CD14-positive monocyte (primary cell): ENCODE data around the gene THSD4. TPM values are rescaled to one million over a fixed set of nuclear protein-coding genes. Genes with fewer than 3 reads are reported as not detected.
"Not testable (repeated sequence)": the region's sequence is repeated elsewhere in the genome, so short reads cannot be mapped to it uniquely, and the experiment has no call there.

Experiments
- DNase-seq, 3 donors: peaks; one replicate each; pipeline ENCODE4 v3.0.0-alpha.2; 2011 to 2022
- H2AFZ ChIP-seq: 2 replicates; pipeline ENCODE4 v1.6.0; 2012; ENCODE audit warnings: mild to moderate bottlenecking, low read depth, low read length, inconsistent platforms; ENCODE audit not compliant: insufficient read depth, poor library complexity, severe bottlenecking
- H3K27ac ChIP-seq, 2 donors: 1 replicate in 1 of 2; 2 replicates in 1 of 2; pipeline ENCODE4 v1.5.1; 2012 to 2013; ENCODE audit warnings: low read length in 2 of 2, control low read depth in 1 of 2, inconsistent platforms in 1 of 2, low read depth in 1 of 2, mild to moderate bottlenecking in 1 of 2
- H3K27me3 ChIP-seq, 2 donors: one replicate each; pipeline versions ENCODE4 v1.6.0 to v1.6.1; 2011 to 2013; ENCODE audit warnings: low read length in 2 of 2; ENCODE audit not compliant: control insufficient read depth in 2 of 2, insufficient read depth in 2 of 2
- H3K36me3 ChIP-seq, 2 donors: replicated peaks in 1 of 2; 1 replicate in 1 of 2; 2 replicates in 1 of 2; pipeline versions ENCODE4 v1.5.1 to v1.6.1; 2012 to 2013; ENCODE audit warnings: low read length in 2 of 2, control low read depth in 1 of 2, inconsistent platforms in 1 of 2, mild to moderate bottlenecking in 1 of 2; ENCODE audit not compliant: insufficient read depth in 2 of 2, control insufficient read depth in 1 of 2
- H3K4me1 ChIP-seq, 2 donors: 1 replicate in 1 of 2; 2 replicates in 1 of 2; pipeline versions ENCODE4 v1.5.1 to v1.6.1; 2012 to 2013; ENCODE audit warnings: low read length in 2 of 2, control low read depth in 1 of 2, inconsistent platforms in 1 of 2, mild to moderate bottlenecking in 1 of 2, moderate library complexity in 1 of 2; ENCODE audit not compliant: insufficient read depth in 2 of 2, control insufficient read depth in 1 of 2
- H3K4me2 ChIP-seq: replicated peaks from 2 replicates; pipeline ENCODE3; 2012; ENCODE audit warnings: low read length, moderate library complexity, mild to moderate bottlenecking; ENCODE audit not compliant: poor library complexity, severe bottlenecking; ENCODE audit errors: extremely low read depth
- H3K4me3 ChIP-seq, 3 experiments: fragments of 200-600 bp in 1 of 3; sonication (generic) in 1 of 3; replicated peaks in 1 of 3; 1 replicate in 2 of 3; 2 replicates in 1 of 3; pipeline ENCODE4 v1.5.1; 2011 to 2013; ENCODE audit warnings: low read length in 3 of 3, mild to moderate bottlenecking in 3 of 3, control low read depth in 2 of 3, low read depth in 2 of 3, inconsistent platforms in 1 of 3, moderate library complexity in 1 of 3
- H3K79me2 ChIP-seq: 2 replicates; pipeline ENCODE4 v1.6.0; 2012; ENCODE audit warnings: mild to moderate bottlenecking, control low read depth, inconsistent platforms, low read length, moderate library complexity; ENCODE audit not compliant: insufficient read depth
- H3K9ac ChIP-seq: 2 replicates; pipeline ENCODE4 v1.6.0; 2017; ENCODE audit warnings: low read length, mild to moderate bottlenecking; ENCODE audit not compliant: insufficient read depth, poor library complexity, severe bottlenecking
- H3K9me3 ChIP-seq, 2 donors: replicated peaks in 1 of 2; 1 replicate in 1 of 2; 2 replicates in 1 of 2; pipeline versions ENCODE4 v1.5.1 to v1.6.1; 2012 to 2013; ENCODE audit warnings: low read length in 2 of 2, control low read depth in 1 of 2; ENCODE audit not compliant: control insufficient read depth in 1 of 2, insufficient read depth in 1 of 2
- H4K20me1 ChIP-seq: 2 replicates; pipeline ENCODE4 v1.6.0; 2012; ENCODE audit warnings: mild to moderate bottlenecking, low read length, control low read depth, moderate library complexity; ENCODE audit not compliant: insufficient read depth
- H3K27ac Mint-ChIP-seq, 7 donors: one replicate each; pipeline ENCODE4 v1.8.0; 2020; ENCODE audit warnings: mild to moderate bottlenecking in 7 of 7, mixed read lengths in 7 of 7, moderate library complexity in 6 of 7, inconsistent platforms in 2 of 7
- H3K27me3 Mint-ChIP-seq, 3 donors: one replicate each; pipeline ENCODE4 v1.8.0; 2021 to 2022; ENCODE audit warnings: low read depth in 3 of 3, mild to moderate bottlenecking in 3 of 3, mixed read lengths in 3 of 3, moderate library complexity in 3 of 3, inconsistent platforms in 1 of 3
- H3K36me3 Mint-ChIP-seq, 2 donors: one replicate each; pipeline ENCODE4 v1.8.0; 2020; ENCODE audit warnings: mixed read lengths in 2 of 2, inconsistent platforms in 1 of 2, mild to moderate bottlenecking in 1 of 2
- H3K4me1 Mint-ChIP-seq: one replicate; pipeline ENCODE4 v1.8.0; 2020; ENCODE audit warnings: mild to moderate bottlenecking, mixed read lengths
- H3K4me3 Mint-ChIP-seq, 2 donors: one replicate each; pipeline ENCODE4 v1.8.0; 2020; ENCODE audit warnings: mild to moderate bottlenecking in 2 of 2, mixed read lengths in 2 of 2, moderate library complexity in 1 of 2
- H3K9me3 Mint-ChIP-seq, 7 donors: one replicate each; pipeline ENCODE4 v1.8.0; 2020 to 2022; ENCODE audit warnings: mixed read lengths in 7 of 7, mild to moderate bottlenecking in 6 of 7, moderate library complexity in 6 of 7, inconsistent platforms in 2 of 7
- WGBS: methylation state at CpG from one replicate; pipeline ENCODE4 v1.1.5; 2013; ENCODE audit warnings: missing lambda C conversion rate; ENCODE audit not compliant: insufficient coverage; 5-methylcytosine and 5-hydroxymethylcytosine counted together
- intact Hi-C, 2 donors: fragments of 100-400 bp; cut with micrococcal nuclease; formaldehyde crosslinking; loops; one replicate each; pipeline versions ENCODE4 v1.15.0 to v1.15.1; 2023
- polyA plus RNA-seq, 3 donors: library from polyadenylated mRNA; depleted of rRNA in 1 of 3; unstranded in 2 of 3; stranded (reverse) in 1 of 3; fragments of 300-500 nt in 2 of 3; fragments of >200 nt in 1 of 3; fragmentation: Illumina TruSeq in 2 of 3; gene quantifications; 1 replicate in 2 of 3; 2 replicates in 1 of 3; pipeline ENCODE4 v1.2.3, GENCODE V29; 2012 to 2021
- TF ChIP-seq, protein P1 (sequence below): fragments of 200-600 bp; IDR thresholded peaks from one replicate; pipeline ENCODE4 v1.8.0; 2022; ENCODE audit warnings: antibody characterized with exemption, mild to moderate bottlenecking

The THSD4 gene
- polyA plus RNA-seq, 3 donors: not detected

GRCh38 chr15:71261909-71262308 is 146.6 kb downstream of the THSD4 start:
- H3K9me3 Mint-ChIP-seq: peaks cover 0 to 15% (median 10%) of the 10 kb centered on the region in 7 donors
- H3K4me1 Mint-ChIP-seq: no peaks in the 10 kb centered on the region
- Histone ChIP-seq H3K4me3 (no peak overlapping the region), H3K4me2 (no peak overlapping the region), H3K79me2 (no peaks in the 10 kb centered on the region), H4K20me1 (no peaks in the 10 kb centered on the region), H3K27ac (no peak overlapping the region), H3K4me1 (no peaks in the 10 kb centered on the region), H3K9me3 (peaks cover 0 to 8% of the 10 kb centered on the region in 2 donors), H3K9ac (no peak overlapping the region), H3K36me3 (no peaks in the 10 kb centered on the region), H2AFZ (no peak overlapping the region), H3K27me3 (no peaks in the 10 kb centered on the region)
- no peak for DNase-seq
- H3K27ac Mint-ChIP-seq: no peak overlapping the region
- no peaks in the 10 kb centered on the region for H3K36me3 Mint-ChIP-seq
- WGBS: no CpG with 5 or more reads among the region's 6 CpGs
- H3K27me3 Mint-ChIP-seq: peaks cover 2 to 10% (median 5%) of the 10 kb centered on the region in 3 donors
- TF ChIP-seq, protein P1, sequence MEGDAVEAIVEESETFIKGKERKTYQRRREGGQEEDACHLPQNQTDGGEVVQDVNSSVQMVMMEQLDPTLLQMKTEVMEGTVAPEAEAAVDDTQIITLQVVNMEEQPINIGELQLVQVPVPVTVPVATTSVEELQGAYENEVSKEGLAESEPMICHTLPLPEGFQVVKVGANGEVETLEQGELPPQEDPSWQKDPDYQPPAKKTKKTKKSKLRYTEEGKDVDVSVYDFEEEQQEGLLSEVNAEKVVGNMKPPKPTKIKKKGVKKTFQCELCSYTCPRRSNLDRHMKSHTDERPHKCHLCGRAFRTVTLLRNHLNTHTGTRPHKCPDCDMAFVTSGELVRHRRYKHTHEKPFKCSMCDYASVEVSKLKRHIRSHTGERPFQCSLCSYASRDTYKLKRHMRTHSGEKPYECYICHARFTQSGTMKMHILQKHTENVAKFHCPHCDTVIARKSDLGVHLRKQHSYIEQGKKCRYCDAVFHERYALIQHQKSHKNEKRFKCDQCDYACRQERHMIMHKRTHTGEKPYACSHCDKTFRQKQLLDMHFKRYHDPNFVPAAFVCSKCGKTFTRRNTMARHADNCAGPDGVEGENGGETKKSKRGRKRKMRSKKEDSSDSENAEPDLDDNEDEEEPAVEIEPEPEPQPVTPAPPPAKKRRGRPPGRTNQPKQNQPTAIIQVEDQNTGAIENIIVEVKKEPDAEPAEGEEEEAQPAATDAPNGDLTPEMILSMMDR: no peak
- no peak overlapping the region for H3K4me3 Mint-ChIP-seq
- intact Hi-C loops: no loop called here

GRCh38 chr15:71262599-71262998 is 147.3 kb downstream of the THSD4 start:
- peaks cover 4 to 10% (median 5%) of the 10 kb centered on the region in 3 donors for H3K27me3 Mint-ChIP-seq

DNA sequence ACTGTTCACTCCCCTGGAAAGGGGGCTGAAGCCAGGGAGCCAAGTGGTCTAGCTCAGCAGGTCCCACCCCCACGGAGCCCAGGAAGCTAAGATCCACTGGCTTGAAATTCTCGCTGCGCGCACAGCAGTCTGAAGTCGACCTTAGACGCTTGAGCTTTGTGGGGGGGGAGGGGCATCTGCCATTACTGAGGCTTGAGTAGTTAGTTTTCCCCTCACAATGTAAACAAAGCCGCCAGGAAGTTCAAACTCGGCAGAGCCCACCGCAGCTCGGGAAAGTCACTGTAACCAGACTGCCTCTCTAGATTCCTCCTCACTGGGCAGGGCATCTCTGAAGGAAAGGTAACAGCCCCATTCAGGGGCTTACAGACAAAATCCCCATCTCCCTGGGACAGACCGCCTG is 150.3 kb downstream of the THSD4 start:
- intact Hi-C loops, H3K27ac Mint-ChIP-seq, H3K36me3 Mint-ChIP-seq, H3K36me3 ChIP-seq, H3K4me3 Mint-ChIP-seq, H2AFZ ChIP-seq, H3K9ac ChIP-seq, DNase-seq, H3K27me3 ChIP-seq, H3K4me1 Mint-ChIP-seq, H3K4me2 ChIP-seq, H3K9me3 ChIP-seq, H3K79me2 ChIP-seq, H4K20me1 ChIP-seq, H3K4me1 ChIP-seq, H3K4me3 ChIP-seq, H3K27ac ChIP-seq: not testable (repeated sequence)
- Mint-ChIP-seq H3K9me3 (peaks cover 2 to 25% (median 12%) of the 10 kb centered on the region in 7 donors), H3K27me3 (peaks cover 2 to 10% (median 4%) of the 10 kb centered on the region in 3 donors)
- WGBS: 100% methylated on average over 1 of the region's 11 CpGs

More at GRCh38 chr15:71262599-71262998, 147.3 kb downstream of the THSD4 start:
- Mint-ChIP-seq H3K36me3 (no peaks in the 10 kb centered on the region), H3K27ac (no peak overlapping the region), H3K4me3 (no peak overlapping the region), H3K4me1 (no peaks in the 10 kb centered on the region), H3K9me3 (peaks cover under 1 to 17% (median 10%) of the 10 kb centered on the region in 7 donors)
- intact Hi-C loops: no loop called here
- Histone ChIP-seq H3K27ac (no peak overlapping the region), H3K79me2 (no peaks in the 10 kb centered on the region), H3K4me3 (no peak overlapping the region), H3K9me3 (peaks cover 0 to 8% of the 10 kb centered on the region in 2 donors), H3K9ac (no peak overlapping the region), H4K20me1 (no peaks in the 10 kb centered on the region), H3K36me3 (no peaks in the 10 kb centered on the region), H3K4me2 (no peak overlapping the region), H2AFZ (no peak overlapping the region), H3K4me1 (no peaks in the 10 kb centered on the region), H3K27me3 (no peaks in the 10 kb centered on the region)
- WGBS: no CpG with 5 or more reads among the region's 3 CpGs
- no peak for DNase-seq
- TF ChIP-seq, protein P1: no peak
